Measurements from ENCODE around the gene POLD4. TPM values are rescaled to one million over a fixed set of nuclear protein-coding genes. Genes with fewer than 3 reads are reported as not detected.

The POLD4 gene
- total RNA-seq, 1 experiment from 2014 or later, result 44.2 TPM

DNA sequence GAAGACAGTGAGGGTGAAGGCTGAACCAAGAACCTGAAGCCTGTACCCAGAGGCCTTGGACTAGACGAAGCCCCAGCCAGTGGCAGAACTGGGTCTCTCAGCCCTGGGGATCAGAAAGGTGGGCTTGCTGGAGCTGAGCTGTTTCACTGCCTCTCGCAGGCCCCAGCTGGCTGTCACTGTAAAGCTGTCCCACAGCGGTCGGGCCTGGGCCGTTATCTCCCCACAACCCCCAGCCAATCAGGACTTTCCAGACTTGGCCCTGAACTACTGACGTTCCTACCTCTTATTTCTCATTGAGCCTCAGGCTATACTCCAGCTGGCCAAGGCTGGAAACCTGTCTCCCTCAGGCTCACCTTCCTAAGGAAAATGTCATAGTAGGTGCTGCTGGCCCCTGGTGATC, 44.2 kb upstream of the POLD4 start:
- intact Hi-C loops (cut with micrococcal nuclease), result no loop called here
- H3K9me2 ChIP-seq (ENCODE audit: insufficient read depth), result no peaks in the 10 kb centered on the region
- no peaks in the 10 kb centered on the region for H4K20me1 ChIP-seq (ENCODE audit: insufficient read depth)
- no TSS peak for BruUV-seq (replicated peaks)
- no peak overlapping the region for H3K4me3 ChIP-seq (replicated peaks in 1 of 2; ENCODE audit: low read depth in 1 of 2, low read length in 2 of 2)
- H3K27me3 ChIP-seq (ENCODE audit: insufficient read depth, low read length), result no peaks in the 10 kb centered on the region
- H3K4me2 ChIP-seq (ENCODE audit: low read length), result no peak overlapping the region
- H2AFZ ChIP-seq (ENCODE audit: low read depth, low read length, poor library complexity, severe bottlenecking), result no peak overlapping the region
- peaks cover 13 to 37% of the 10 kb centered on the region in 2 experiments; a peak in 3 of 4 replicates for H3K36me3 ChIP-seq (ENCODE audit: control insufficient read depth in 1 of 2, insufficient read depth in 2 of 2, low read length in 2 of 2)
- no peaks in the 10 kb centered on the region for H3K9me3 ChIP-seq (ENCODE audit: control insufficient read depth in 1 of 2, insufficient read depth in 1 of 2, low read depth in 1 of 2, low read length in 2 of 2)
- ATAC-seq (no peak), DNase-seq (ENCODE audit: low read depth, low spot score) (no peak)
- H3K79me2 ChIP-seq (ENCODE audit: insufficient read depth, low read length), result peaks cover 28% of the 10 kb centered on the region
- no peak overlapping the region for H3K9ac ChIP-seq (ENCODE audit: low read length)
- H3K4me1 ChIP-seq (ENCODE audit: control insufficient read depth in 1 of 2, insufficient read depth in 2 of 2, low read length in 2 of 2), result peaks cover 12 to 19% of the 10 kb centered on the region in 2 experiments
- POLR2A ChIA-PET, result no interaction called here
- CTCF ChIA-PET, result no interaction called here
- RAD21 ChIA-PET (ENCODE audit: low non-redundant PET in 1 of 2, low total read pairs in 2 of 2, uncharacterized antibody in 2 of 2, unreplicated experiment in 2 of 2), result no interaction called here
- H3K27ac ChIP-seq (ENCODE audit: low read depth, low read length), result no peak overlapping the region
- TF ChIP-seq ZFX (IDR thresholded peaks at IDR 0.05) (no peak), FOSL1 (IDR thresholded peaks at IDR 0.05; ENCODE audit: low read depth) (no peak), RAD21 (IDR thresholded peaks at IDR 0.05; ENCODE audit: low read depth) (no peak), CBX3 (IDR thresholded peaks at IDR 0.05; ENCODE audit: low read depth) (no peak), ZNF274 (IDR thresholded peaks at IDR 0.05; ENCODE audit: low read depth, low read length) (no peak), EGR1 (IDR thresholded peaks at IDR 0.05; ENCODE audit: low read depth) (no peak), POLR2A (IDR thresholded peaks at IDR 0.05; ENCODE audit: borderline replicate concordance, extremely low read depth, insufficient read depth, insufficient read length) (no peak), EZH2phosphoT487 (IDR thresholded peaks at IDR 0.05; ENCODE audit: borderline replicate concordance) (no peak), POLR2AphosphoS5 (IDR thresholded peaks at IDR 0.05; ENCODE audit: low read depth, low read length) (no peak)
- TF ChIP-seq, protein P1, sequence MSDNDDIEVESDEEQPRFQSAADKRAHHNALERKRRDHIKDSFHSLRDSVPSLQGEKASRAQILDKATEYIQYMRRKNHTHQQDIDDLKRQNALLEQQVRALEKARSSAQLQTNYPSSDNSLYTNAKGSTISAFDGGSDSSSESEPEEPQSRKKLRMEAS (IDR thresholded peaks at IDR 0.05), result no peak
- TF ChIP-seq, protein P2, sequence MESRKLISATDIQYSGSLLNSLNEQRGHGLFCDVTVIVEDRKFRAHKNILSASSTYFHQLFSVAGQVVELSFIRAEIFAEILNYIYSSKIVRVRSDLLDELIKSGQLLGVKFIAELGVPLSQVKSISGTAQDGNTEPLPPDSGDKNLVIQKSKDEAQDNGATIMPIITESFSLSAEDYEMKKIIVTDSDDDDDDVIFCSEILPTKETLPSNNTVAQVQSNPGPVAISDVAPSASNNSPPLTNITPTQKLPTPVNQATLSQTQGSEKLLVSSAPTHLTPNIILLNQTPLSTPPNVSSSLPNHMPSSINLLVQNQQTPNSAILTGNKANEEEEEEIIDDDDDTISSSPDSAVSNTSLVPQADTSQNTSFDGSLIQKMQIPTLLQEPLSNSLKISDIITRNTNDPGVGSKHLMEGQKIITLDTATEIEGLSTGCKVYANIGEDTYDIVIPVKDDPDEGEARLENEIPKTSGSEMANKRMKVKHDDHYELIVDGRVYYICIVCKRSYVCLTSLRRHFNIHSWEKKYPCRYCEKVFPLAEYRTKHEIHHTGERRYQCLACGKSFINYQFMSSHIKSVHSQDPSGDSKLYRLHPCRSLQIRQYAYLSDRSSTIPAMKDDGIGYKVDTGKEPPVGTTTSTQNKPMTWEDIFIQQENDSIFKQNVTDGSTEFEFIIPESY (IDR thresholded peaks at IDR 0.05; ENCODE audit: extremely low read depth, insufficient replicate concordance, low read length), result no peak
